ENCODE data around the gene ZSWIM9. TPM values are rescaled to one million over a fixed set of nuclear protein-coding genes. Genes with fewer than 3 reads are reported as not detected.
A peak's percentile ranks its signal among the peaks of the same experiment; 100 is the strongest.

Gene ZSWIM9
- total RNA-seq, 1 donor from 2014 or later = 8.8 TPM

DNA sequence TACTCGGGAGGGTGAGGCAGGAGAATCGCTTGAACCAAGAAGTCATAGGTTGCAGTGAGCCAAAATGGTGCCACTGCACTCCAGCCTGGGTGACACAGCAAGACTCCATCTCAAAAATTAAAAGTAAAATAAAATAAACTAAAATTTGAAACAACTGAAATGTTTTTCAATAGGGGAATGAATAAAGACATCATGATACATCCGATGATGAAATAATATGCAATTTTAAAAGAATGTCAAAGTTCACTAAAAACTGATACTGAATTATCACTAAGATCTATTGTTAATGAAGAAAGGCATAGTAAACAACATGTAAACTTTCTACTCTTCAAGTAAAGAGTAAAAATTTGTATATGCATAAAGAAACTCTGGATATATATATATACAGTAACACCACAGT lies 76.7 kb downstream of the ZSWIM9 start:
- DNase-seq (ENCODE audit: low spot score) = no peak
- Mint-ChIP-seq H3K4me3 (ENCODE audit: unreplicated experiment) (peak overlapping the region; percentile 47), H3K36me3 (ENCODE audit: low read depth, unreplicated experiment) (peaks cover 25% of the 10 kb centered on the region), H3K4me1 (ENCODE audit: unreplicated experiment) (peaks cover 70% of the 10 kb centered on the region), H3K9me3 (ENCODE audit: unreplicated experiment) (no peaks in the 10 kb centered on the region), H3K27ac (ENCODE audit: unreplicated experiment) (peak overlapping the region; percentile 52), H3K27me3 (ENCODE audit: unreplicated experiment) (no peaks in the 10 kb centered on the region)
- TF ChIP-seq, protein P1, sequence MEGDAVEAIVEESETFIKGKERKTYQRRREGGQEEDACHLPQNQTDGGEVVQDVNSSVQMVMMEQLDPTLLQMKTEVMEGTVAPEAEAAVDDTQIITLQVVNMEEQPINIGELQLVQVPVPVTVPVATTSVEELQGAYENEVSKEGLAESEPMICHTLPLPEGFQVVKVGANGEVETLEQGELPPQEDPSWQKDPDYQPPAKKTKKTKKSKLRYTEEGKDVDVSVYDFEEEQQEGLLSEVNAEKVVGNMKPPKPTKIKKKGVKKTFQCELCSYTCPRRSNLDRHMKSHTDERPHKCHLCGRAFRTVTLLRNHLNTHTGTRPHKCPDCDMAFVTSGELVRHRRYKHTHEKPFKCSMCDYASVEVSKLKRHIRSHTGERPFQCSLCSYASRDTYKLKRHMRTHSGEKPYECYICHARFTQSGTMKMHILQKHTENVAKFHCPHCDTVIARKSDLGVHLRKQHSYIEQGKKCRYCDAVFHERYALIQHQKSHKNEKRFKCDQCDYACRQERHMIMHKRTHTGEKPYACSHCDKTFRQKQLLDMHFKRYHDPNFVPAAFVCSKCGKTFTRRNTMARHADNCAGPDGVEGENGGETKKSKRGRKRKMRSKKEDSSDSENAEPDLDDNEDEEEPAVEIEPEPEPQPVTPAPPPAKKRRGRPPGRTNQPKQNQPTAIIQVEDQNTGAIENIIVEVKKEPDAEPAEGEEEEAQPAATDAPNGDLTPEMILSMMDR (IDR thresholded peaks at IDR 0.05; ENCODE audit: unreplicated experiment) = no peak

Other genes with a start within 250 kb of the ZSWIM9 start
- not detected for gene BSPH1, start 178.5 kb upstream of the ZSWIM9 start, total RNA-seq (ENCODE audit: unreplicated experiment)
- gene ELSPBP1, start 176.0 kb upstream of the ZSWIM9 start, total RNA-seq (ENCODE audit: unreplicated experiment) = not detected
- gene CABP5, start 126.6 kb upstream of the ZSWIM9 start, total RNA-seq (ENCODE audit: unreplicated experiment) = not detected
- gene PLA2G4C, start 59.9 kb upstream of the ZSWIM9 start, total RNA-seq (ENCODE audit: unreplicated experiment) = 1.1 TPM
- 51.5 TPM for gene LIG1, start 336 bp upstream of the ZSWIM9 start, total RNA-seq (ENCODE audit: unreplicated experiment)
- gene CARD8, start 85.2 kb downstream of the ZSWIM9 start, total RNA-seq (ENCODE audit: unreplicated experiment) = 210 TPM
- 12.2 TPM for gene ZNF114, start 99.4 kb downstream of the ZSWIM9 start, total RNA-seq (ENCODE audit: unreplicated experiment)
- 10.0 TPM for gene EMP3, start 154.9 kb downstream of the ZSWIM9 start, total RNA-seq (ENCODE audit: unreplicated experiment)
- 8.5 TPM for gene TMEM143, start 193.3 kb downstream of the ZSWIM9 start, total RNA-seq (ENCODE audit: unreplicated experiment)
- gene SYNGR4, start 193.7 kb downstream of the ZSWIM9 start, total RNA-seq (ENCODE audit: unreplicated experiment) = not detected
- gene KDELR1, start 220.9 kb downstream of the ZSWIM9 start, total RNA-seq (ENCODE audit: unreplicated experiment) = 325 TPM
- 25.2 TPM for gene GRIN2D, start 223.0 kb downstream of the ZSWIM9 start, total RNA-seq (ENCODE audit: unreplicated experiment)

Data from endothelial cell (in vitro differentiated cells).